Sigmoid colon (tissue), 4 donors: ENCODE data around the gene NR1D2.

Source experiments
- EP300 ChIP-seq, 4 donors: sonication (generic); formaldehyde crosslinking; IDR thresholded peaks; one replicate each; pipeline ENCODE4 v1.6.1; 2017; ENCODE audit warnings: antibody characterized with exemption in 4 of 4
- POLR2A ChIP-seq, 2 donors: fragments of 450-650 bp; IDR thresholded peaks; one replicate each; pipeline ENCODE4 v1.6.1; 2016; ENCODE audit warnings: antibody characterized with exemption in 2 of 2, mild to moderate bottlenecking in 2 of 2, moderate library complexity in 2 of 2
- POLR2AphosphoS5 ChIP-seq, 4 donors: sonication (generic); formaldehyde crosslinking; IDR thresholded peaks; one replicate each; pipeline ENCODE4 v1.6.1; 2017; ENCODE audit warnings: antibody characterized with exemption in 4 of 4
- TF ChIP-seq, protein P1 (sequence below), 4 experiments: fragments of 450-650 bp in 3 of 4; fragments of 200-600 bp in 1 of 4; IDR thresholded peaks; one replicate each; pipeline ENCODE4 v1.5.1; 2016 to 2019; ENCODE audit warnings: antibody characterized with exemption in 4 of 4, mild to moderate bottlenecking in 3 of 4, moderate library complexity in 2 of 4

DNA sequence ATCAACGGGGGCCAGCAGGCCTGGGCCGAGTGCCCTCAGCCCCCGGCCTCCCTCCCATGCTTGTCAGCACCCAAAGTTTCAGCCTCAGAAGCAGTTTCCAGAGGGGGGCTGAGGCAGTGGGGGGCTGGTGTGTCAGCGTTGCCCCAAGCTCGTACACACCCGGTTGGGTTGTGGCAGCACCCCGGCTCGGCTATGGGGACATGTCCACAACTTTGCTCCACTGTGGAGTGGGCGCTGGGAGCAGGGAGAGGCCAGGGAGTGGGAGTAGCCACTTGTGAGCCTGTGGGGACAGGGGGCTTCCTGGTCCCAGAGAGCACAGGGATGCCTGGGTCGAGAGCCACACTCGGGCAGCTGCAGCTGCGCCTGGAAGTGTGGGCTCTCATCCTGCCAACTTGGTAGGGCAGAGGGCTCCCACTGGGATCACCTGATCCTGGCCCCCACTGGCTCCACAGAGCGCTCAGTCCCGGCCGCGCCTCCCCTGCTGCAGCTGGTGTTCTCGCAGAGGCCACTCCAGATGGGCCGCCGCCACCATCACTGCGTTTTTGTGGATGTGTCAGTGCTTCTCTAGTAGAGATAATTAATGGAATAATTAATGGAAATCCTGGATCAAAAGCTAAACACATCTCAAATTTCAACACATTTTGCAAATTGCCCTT, 75.1 kb downstream of the NR1D2 start:
- TF ChIP-seq, protein P1, sequence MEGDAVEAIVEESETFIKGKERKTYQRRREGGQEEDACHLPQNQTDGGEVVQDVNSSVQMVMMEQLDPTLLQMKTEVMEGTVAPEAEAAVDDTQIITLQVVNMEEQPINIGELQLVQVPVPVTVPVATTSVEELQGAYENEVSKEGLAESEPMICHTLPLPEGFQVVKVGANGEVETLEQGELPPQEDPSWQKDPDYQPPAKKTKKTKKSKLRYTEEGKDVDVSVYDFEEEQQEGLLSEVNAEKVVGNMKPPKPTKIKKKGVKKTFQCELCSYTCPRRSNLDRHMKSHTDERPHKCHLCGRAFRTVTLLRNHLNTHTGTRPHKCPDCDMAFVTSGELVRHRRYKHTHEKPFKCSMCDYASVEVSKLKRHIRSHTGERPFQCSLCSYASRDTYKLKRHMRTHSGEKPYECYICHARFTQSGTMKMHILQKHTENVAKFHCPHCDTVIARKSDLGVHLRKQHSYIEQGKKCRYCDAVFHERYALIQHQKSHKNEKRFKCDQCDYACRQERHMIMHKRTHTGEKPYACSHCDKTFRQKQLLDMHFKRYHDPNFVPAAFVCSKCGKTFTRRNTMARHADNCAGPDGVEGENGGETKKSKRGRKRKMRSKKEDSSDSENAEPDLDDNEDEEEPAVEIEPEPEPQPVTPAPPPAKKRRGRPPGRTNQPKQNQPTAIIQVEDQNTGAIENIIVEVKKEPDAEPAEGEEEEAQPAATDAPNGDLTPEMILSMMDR (IDR thresholded peaks at IDR 0.05): no peak
- TF ChIP-seq POLR2A (IDR thresholded peaks at IDR 0.05) (no peak), POLR2AphosphoS5 (IDR thresholded peaks at IDR 0.05) (no peak), EP300 (IDR thresholded peaks at IDR 0.05) (no peak)
